Measurements from ENCODE around the gene ADAMTS12. TPM values are rescaled to one million over a fixed set of nuclear protein-coding genes. Genes with fewer than 3 reads are reported as not detected.

The ADAMTS12 gene
- total RNA-seq, 1 experiment from 2014 or later: 6.2 TPM

DNA sequence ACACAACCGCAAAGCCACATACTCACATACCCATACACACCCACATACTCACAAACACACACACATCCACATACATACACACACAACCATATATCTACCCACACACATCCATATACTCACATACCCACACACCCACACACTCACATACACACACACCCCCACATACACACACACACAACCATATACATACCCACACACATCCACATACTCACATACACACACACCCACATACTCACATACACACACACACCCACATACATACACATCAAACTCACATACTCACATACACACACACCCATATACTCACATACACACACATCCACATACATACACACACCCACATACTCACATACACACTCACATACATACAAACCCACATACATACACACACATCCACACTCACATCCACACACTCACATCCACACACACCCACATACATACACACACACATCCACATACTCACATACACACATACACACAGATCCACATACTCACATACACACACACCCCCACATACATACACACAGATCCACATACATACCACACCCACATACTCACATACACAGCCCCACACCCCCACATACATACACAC lies 220.0 kb downstream of the ADAMTS12 start:
- no peaks in the 10 kb centered on the region for H3K23me2 ChIP-seq (ENCODE audit: insufficient read length, low read depth, low read length, poor library complexity, severe bottlenecking)
- H3K9ac ChIP-seq (ENCODE audit: extremely low read depth, insufficient read length, low read length): no peak overlapping the region
- H2BK120ac ChIP-seq (ENCODE audit: low read depth, low read length, poor library complexity, severe bottlenecking): no peak overlapping the region
- no peak overlapping the region for H2AK5ac ChIP-seq (ENCODE audit: insufficient read length, low read length)
- H3K4ac ChIP-seq (ENCODE audit: low read depth, low read length): no peak overlapping the region
- H3K56ac ChIP-seq (ENCODE audit: insufficient read length, low read depth, low read length): no peak overlapping the region
- no peak overlapping the region for H4K5ac ChIP-seq (ENCODE audit: insufficient read length, low read depth, low read length)
- Mint-ChIP-seq H3K27ac (no peak overlapping the region), H3K4me3 (no peak overlapping the region), H3K27me3 (ENCODE audit: low read depth) (no peaks in the 10 kb centered on the region), H3K36me3 (ENCODE audit: insufficient read depth in 1 of 3, low read depth in 3 of 3) (no peaks in the 10 kb centered on the region), H3K4me1 (no peaks in the 10 kb centered on the region), H3K9me3 (no peaks in the 10 kb centered on the region)
- no peak overlapping the region for H4K8ac ChIP-seq (replicated peaks; ENCODE audit: insufficient read length, low read depth, low read length)
- no peak for DNase-seq
- no CpG with 5 or more reads among the region's 1 CpG for WGBS (ENCODE audit: extremely low coverage, insufficient read length, low lambda C conversion rate)
- H3K23ac ChIP-seq (ENCODE audit: insufficient read length, low read depth, low read length): no peak overlapping the region
- H2BK20ac ChIP-seq (ENCODE audit: low read depth, low read length, poor library complexity, severe bottlenecking): no peak overlapping the region
- no peak overlapping the region for H4K91ac ChIP-seq (ENCODE audit: insufficient read length, low read depth, low read length)
- H3T11ph ChIP-seq (ENCODE audit: low read length): no peak overlapping the region
- H2BK5ac ChIP-seq (ENCODE audit: insufficient read length, low read length): no peak overlapping the region
- H3K18ac ChIP-seq (ENCODE audit: insufficient read length, low read depth, low read length): no peak overlapping the region
- H3K4me2 ChIP-seq (ENCODE audit: insufficient read depth, insufficient read length, low read length): no peak overlapping the region
- H3K79me1 ChIP-seq (ENCODE audit: insufficient read depth, low read depth, low read length, poor library complexity, severe bottlenecking): no peaks in the 10 kb centered on the region
- no peak overlapping the region for H2BK15ac ChIP-seq (ENCODE audit: low read depth, low read length)
- no peaks in the 10 kb centered on the region for H3K79me2 ChIP-seq (ENCODE audit: insufficient read depth, low read length)
- H3K9me3 ChIP-seq (ENCODE audit: control insufficient read depth, low read depth, low read length): no peaks in the 10 kb centered on the region
- no peak overlapping the region for H2BK12ac ChIP-seq (ENCODE audit: insufficient read length, low read depth, low read length)
- H3K27me3 ChIP-seq (ENCODE audit: insufficient read depth, low read length): no peaks in the 10 kb centered on the region
- H3K14ac ChIP-seq (ENCODE audit: insufficient read depth, low read length): no peak overlapping the region
- H3K27ac ChIP-seq (ENCODE audit: insufficient read length, low read depth, low read length): no peak overlapping the region
- no peak overlapping the region for H2AFZ ChIP-seq (ENCODE audit: low read length)
- H3K4me1 ChIP-seq (ENCODE audit: insufficient read depth, low read length): no peaks in the 10 kb centered on the region
- no peaks in the 10 kb centered on the region for H4K20me1 ChIP-seq (ENCODE audit: control insufficient read depth, insufficient read depth, insufficient read length)
- TF ChIP-seq, protein P1, sequence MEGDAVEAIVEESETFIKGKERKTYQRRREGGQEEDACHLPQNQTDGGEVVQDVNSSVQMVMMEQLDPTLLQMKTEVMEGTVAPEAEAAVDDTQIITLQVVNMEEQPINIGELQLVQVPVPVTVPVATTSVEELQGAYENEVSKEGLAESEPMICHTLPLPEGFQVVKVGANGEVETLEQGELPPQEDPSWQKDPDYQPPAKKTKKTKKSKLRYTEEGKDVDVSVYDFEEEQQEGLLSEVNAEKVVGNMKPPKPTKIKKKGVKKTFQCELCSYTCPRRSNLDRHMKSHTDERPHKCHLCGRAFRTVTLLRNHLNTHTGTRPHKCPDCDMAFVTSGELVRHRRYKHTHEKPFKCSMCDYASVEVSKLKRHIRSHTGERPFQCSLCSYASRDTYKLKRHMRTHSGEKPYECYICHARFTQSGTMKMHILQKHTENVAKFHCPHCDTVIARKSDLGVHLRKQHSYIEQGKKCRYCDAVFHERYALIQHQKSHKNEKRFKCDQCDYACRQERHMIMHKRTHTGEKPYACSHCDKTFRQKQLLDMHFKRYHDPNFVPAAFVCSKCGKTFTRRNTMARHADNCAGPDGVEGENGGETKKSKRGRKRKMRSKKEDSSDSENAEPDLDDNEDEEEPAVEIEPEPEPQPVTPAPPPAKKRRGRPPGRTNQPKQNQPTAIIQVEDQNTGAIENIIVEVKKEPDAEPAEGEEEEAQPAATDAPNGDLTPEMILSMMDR (conservative IDR thresholded peaks at IDR 0.05): no peak

All from H9 (cell line).